Endothelial cell of umbilical vein (primary cell): Measurements from ENCODE around the gene SLC25A30. TPM values are rescaled to one million over a fixed set of nuclear protein-coding genes. Genes with fewer than 3 reads are reported as not detected.

Source experiments
- BruUV-seq: library from RNA; stranded (reverse); fragments of 400-500 nt; replicated peaks from 2 replicates; lab custom pipeline; 2021; lab: Mats Ljungman, UMichigan
- CTCF ChIA-PET: fragments of 300-600, 350-600 bp; sonication (Branson Sonifier 250); formaldehyde crosslinking; loops from one replicate; lab custom pipeline; 2021; ENCODE audit warnings: antibody characterized with exemption, inconsistent platforms; lab: Charles Lee
- POLR2A ChIA-PET: fragments of 300-600, 350-600 bp; sonication (Branson Sonifier 250); formaldehyde crosslinking; loops from one replicate; lab custom pipeline; 2021; ENCODE audit warnings: antibody characterized with exemption, inconsistent platforms; lab: Charles Lee
- DNase-seq: peaks from one replicate; pipeline ENCODE4 v3.0.0-alpha.2; 2011; ENCODE audit warnings: low read depth, low spot score
- FAIRE-seq: peaks from 2 replicates; lab custom pipeline; 2011; peaks lifted over from hg19 to GRCh38; lab: Jason Lieb, UNC
- H2AFZ ChIP-seq: 2 replicates; pipeline ENCODE4 v1.6.0; 2012; ENCODE audit warnings: low read depth, low read length, control low read depth, inconsistent platforms
- H3K27ac ChIP-seq: 2 replicates; pipeline ENCODE4 v1.5.1; 2011; ENCODE audit warnings: low read depth, mild to moderate bottlenecking, control low read depth, low read length, moderate library complexity; ENCODE audit not compliant: insufficient read depth
- H3K27me3 ChIP-seq, 2 experiments: 2 replicates each; pipeline versions ENCODE4 v1.6.0 to v1.6.1; 2011; ENCODE audit warnings: low read length in 2 of 2, mixed read lengths in 1 of 2; ENCODE audit not compliant: control insufficient read depth in 2 of 2, insufficient read depth in 2 of 2
- H3K36me3 ChIP-seq, 2 experiments: 2 replicates in 1 of 2; 3 replicates in 1 of 2; pipeline ENCODE4 v1.5.1; 2011; ENCODE audit warnings: low read length in 2 of 2, mild to moderate bottlenecking in 1 of 2, moderate library complexity in 1 of 2; ENCODE audit not compliant: control insufficient read depth in 2 of 2, insufficient read depth in 2 of 2; ENCODE audit errors: extremely low read depth in 1 of 2
- H3K4me1 ChIP-seq: 3 replicates; pipeline ENCODE4 v1.5.1; 2011; ENCODE audit warnings: mild to moderate bottlenecking, low read length; ENCODE audit not compliant: control insufficient read depth, insufficient read depth; ENCODE audit errors: extremely low read depth
- H3K4me2 ChIP-seq: 2 replicates; pipeline ENCODE4 v1.6.1; 2011; ENCODE audit warnings: low read length, control low read depth, mixed read lengths; ENCODE audit not compliant: insufficient read depth
- H3K4me3 ChIP-seq, 3 experiments: fragments of 200-600 bp in 1 of 3; sonication (generic), shearing (Covaris generic) in 1 of 3; replicated peaks in 1 of 3; 2 replicates each; pipeline ENCODE4 v1.5.1; 2011 to 2016; ENCODE audit warnings: control low read depth in 3 of 3, low read length in 3 of 3, mild to moderate bottlenecking in 2 of 3, inconsistent platforms in 1 of 3, low read depth in 1 of 3, moderate library complexity in 1 of 3; ENCODE audit not compliant: insufficient read depth in 1 of 3
- H3K79me2 ChIP-seq: 2 replicates; pipeline ENCODE4 v1.6.0; 2012; ENCODE audit warnings: low read length, inconsistent platforms; ENCODE audit not compliant: control insufficient read depth, insufficient read depth
- H3K9ac ChIP-seq: replicated peaks from 2 replicates; pipeline ENCODE3; 2011; ENCODE audit warnings: low read length, control low read depth; ENCODE audit not compliant: insufficient read depth; ENCODE audit errors: extremely low read depth
- H3K9me1 ChIP-seq: replicated peaks from 3 replicates; pipeline ENCODE4 v1.6.0; 2011; ENCODE audit warnings: mild to moderate bottlenecking, low read length; ENCODE audit not compliant: control insufficient read depth, insufficient read depth; ENCODE audit errors: extremely low read depth
- H3K9me3 ChIP-seq: replicated peaks from 2 replicates; pipeline ENCODE4 v1.5.1; 2012; ENCODE audit warnings: low read length, inconsistent platforms; ENCODE audit not compliant: control insufficient read depth, insufficient read depth
- H4K20me1 ChIP-seq: replicated peaks from 2 replicates; pipeline ENCODE3; 2011; ENCODE audit warnings: mild to moderate bottlenecking, low read length; ENCODE audit not compliant: control insufficient read depth, insufficient read depth; ENCODE audit errors: extremely low read depth
- EZH2 ChIP-seq: IDR thresholded peaks from 2 replicates; pipeline ENCODE4 v1.6.1; 2012; ENCODE audit warnings: borderline replicate concordance, low read depth, mild to moderate bottlenecking, moderate library complexity, low read length, inconsistent platforms; ENCODE audit not compliant: severe bottlenecking
- FOS ChIP-seq: IDR thresholded peaks from 2 replicates; pipeline ENCODE4 v1.6.1; 2011; ENCODE audit warnings: mild to moderate bottlenecking, low read length, moderate library complexity, borderline replicate concordance; ENCODE audit not compliant: insufficient read depth
- GATA2 ChIP-seq: IDR thresholded peaks from 2 replicates; pipeline ENCODE4 v1.7.0; 2011; ENCODE audit warnings: low read depth, mild to moderate bottlenecking, moderate library complexity, mixed read lengths, low read length; ENCODE audit not compliant: insufficient read length, insufficient read depth
- JUN ChIP-seq: IDR thresholded peaks from 2 replicates; pipeline ENCODE4 v1.6.1; 2011; ENCODE audit warnings: borderline replicate concordance, low read depth; ENCODE audit not compliant: insufficient read length, insufficient read depth
- MYC ChIP-seq: IDR thresholded peaks from one replicate; pipeline ENCODE4 v1.6.1; 2011; ENCODE audit warnings: mild to moderate bottlenecking, low read depth, low read length
- POLR2A ChIP-seq: IDR thresholded peaks from 2 replicates; pipeline ENCODE4 v1.6.1; 2012; ENCODE audit warnings: low read depth, mild to moderate bottlenecking, control low read depth, low read length
- POLR2AphosphoS5 ChIP-seq: IDR thresholded peaks from 2 replicates; pipeline ENCODE4 v1.6.1; 2012; ENCODE audit warnings: low read depth, mild to moderate bottlenecking, control low read depth, low read length, moderate library complexity; ENCODE audit not compliant: insufficient read depth
- dilution Hi-C: fragments of 300-500 bp; cut with MboI; formaldehyde crosslinking; loops from one replicate; pipeline ENCODE4 v1.15.0; 2019; ENCODE audit warnings: low sequenced_read_pairs; ENCODE audit not compliant: extremely low pct_ligation_motif_present
- intact Hi-C: fragments of 100-400 bp; cut with micrococcal nuclease; formaldehyde crosslinking; loops from one replicate; pipeline ENCODE4 v1.10.0; 2022
- polyA plus RNA-seq, 4 experiments: library from polyadenylated mRNA; depleted of rRNA in 3 of 4; stranded (reverse) in 3 of 4; unstranded in 1 of 4; fragments of >200 nt; gene quantifications; 2 replicates each; pipeline versions ENCODE4 v1.2.1 to v1.2.3, GENCODE V29; 2011 to 2012; ENCODE audit warnings: missing spikeins in 1 of 4
- total RNA-seq: library from RNA; stranded (reverse); gene quantifications from 2 replicates; pipeline ENCODE4 v1.2.3, GENCODE V29; 2021
- TF ChIP-seq, protein P1 (sequence below), 2 donors: IDR thresholded peaks; 1 replicate in 1 of 2; 2 replicates in 1 of 2; pipeline ENCODE4 v1.5.1; 2011; ENCODE audit warnings: low read length in 2 of 2, mild to moderate bottlenecking in 2 of 2, moderate library complexity in 2 of 2, control low read depth in 1 of 2, inconsistent platforms in 1 of 2, low read depth in 1 of 2; ENCODE audit not compliant: insufficient read depth in 1 of 2; ENCODE audit errors: extremely low read depth in 1 of 2
- TF ChIP-seq, protein P2 (sequence below): IDR thresholded peaks from 2 replicates; pipeline ENCODE4 v1.6.1; 2011; ENCODE audit not compliant: insufficient read depth, insufficient read length

SLC25A30 gene
- total and polyA plus RNA-seq, 2 donors (not counting 3 experiments of a cell fraction or from before 2014, with no cell fraction given), result 13.3 to 27.0 TPM

DNA sequence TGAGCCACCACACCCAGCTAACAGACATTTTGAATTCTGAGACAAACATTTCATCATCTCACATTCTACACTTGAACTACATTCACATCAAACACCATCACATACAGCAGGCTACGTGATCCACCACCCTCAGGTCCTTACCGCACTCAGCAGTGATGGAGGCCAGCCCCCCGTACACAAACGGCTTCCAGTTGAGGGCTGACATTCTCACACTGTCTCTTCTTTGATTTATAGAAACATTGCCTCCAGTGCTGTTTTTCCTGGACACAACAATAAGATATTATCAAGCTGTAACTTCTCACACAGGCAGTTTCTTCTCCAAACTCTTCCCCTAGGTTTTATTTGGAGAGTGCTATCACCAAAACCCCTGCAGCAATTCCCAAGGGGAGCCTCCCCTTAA, 7.0 kb downstream of the SLC25A30 start:
- Histone ChIP-seq H3K4me3 (no peak overlapping the region), H3K27ac (no peak overlapping the region), H3K9me1 (no peaks in the 10 kb centered on the region), H3K4me2 (no peak overlapping the region), H3K9me3 (no peaks in the 10 kb centered on the region), H3K79me2 (peaks cover 10% of the 10 kb centered on the region), H3K9ac (no peak overlapping the region), H3K4me1 (peaks cover 13% of the 10 kb centered on the region), H2AFZ (no peak overlapping the region), H3K36me3 (peaks cover 8 to 24% of the 10 kb centered on the region in 2 experiments), H3K27me3 (no peaks in the 10 kb centered on the region), H4K20me1 (no peaks in the 10 kb centered on the region)
- ChIA-PET POLR2A (no interaction called here), CTCF (interaction anchor here (1.5 to 1.7 kb wide), 2 partner anchors 15 to 17 kb away, joined by 3 to 8 read pairs; no protein-coding TSS in a partner anchor)
- no TSS peak for BruUV-seq
- intact Hi-C loops, result no loop called here
- no peak for FAIRE-seq
- dilution Hi-C loops, result no loop called here
- DNase-seq, result no peak
- TF ChIP-seq, protein P1, sequence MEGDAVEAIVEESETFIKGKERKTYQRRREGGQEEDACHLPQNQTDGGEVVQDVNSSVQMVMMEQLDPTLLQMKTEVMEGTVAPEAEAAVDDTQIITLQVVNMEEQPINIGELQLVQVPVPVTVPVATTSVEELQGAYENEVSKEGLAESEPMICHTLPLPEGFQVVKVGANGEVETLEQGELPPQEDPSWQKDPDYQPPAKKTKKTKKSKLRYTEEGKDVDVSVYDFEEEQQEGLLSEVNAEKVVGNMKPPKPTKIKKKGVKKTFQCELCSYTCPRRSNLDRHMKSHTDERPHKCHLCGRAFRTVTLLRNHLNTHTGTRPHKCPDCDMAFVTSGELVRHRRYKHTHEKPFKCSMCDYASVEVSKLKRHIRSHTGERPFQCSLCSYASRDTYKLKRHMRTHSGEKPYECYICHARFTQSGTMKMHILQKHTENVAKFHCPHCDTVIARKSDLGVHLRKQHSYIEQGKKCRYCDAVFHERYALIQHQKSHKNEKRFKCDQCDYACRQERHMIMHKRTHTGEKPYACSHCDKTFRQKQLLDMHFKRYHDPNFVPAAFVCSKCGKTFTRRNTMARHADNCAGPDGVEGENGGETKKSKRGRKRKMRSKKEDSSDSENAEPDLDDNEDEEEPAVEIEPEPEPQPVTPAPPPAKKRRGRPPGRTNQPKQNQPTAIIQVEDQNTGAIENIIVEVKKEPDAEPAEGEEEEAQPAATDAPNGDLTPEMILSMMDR (IDR thresholded peaks at IDR 0.05; ENCODE audit: extremely low read depth in 1 of 2, insufficient read depth in 1 of 2, low read depth in 1 of 2, low read length in 2 of 2), result no peak
- TF ChIP-seq, protein P2, sequence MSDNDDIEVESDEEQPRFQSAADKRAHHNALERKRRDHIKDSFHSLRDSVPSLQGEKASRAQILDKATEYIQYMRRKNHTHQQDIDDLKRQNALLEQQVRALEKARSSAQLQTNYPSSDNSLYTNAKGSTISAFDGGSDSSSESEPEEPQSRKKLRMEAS, result no peak
- TF ChIP-seq JUN (no peak), FOS (no peak), POLR2A (no peak), GATA2 (no peak), EZH2 (no peak), MYC (no peak), POLR2AphosphoS5 (no peak)
